Measurements from ENCODE around the gene RBM5. TPM values are rescaled to one million over a fixed set of nuclear protein-coding genes. Genes with fewer than 3 reads are reported as not detected.

RBM5 gene
- total and polyA plus RNA-seq, 2 donors (not counting 1 experiment from before 2014, with no cell fraction given), result 405 to 464 TPM

- Histone ChIP-seq H3K4me1 (ENCODE audit: control insufficient read depth in 2 of 2, insufficient read depth in 2 of 2, low read length in 2 of 2) (no peaks in the 10 kb centered on the region), H3K4me2 (replicated peaks; ENCODE audit: low read depth, low read length, poor library complexity, severe bottlenecking) (no peak overlapping the region), H3K9me3 (ENCODE audit: control extremely low read depth in 1 of 3, control insufficient read depth in 2 of 3, insufficient read depth in 1 of 3, low read length in 2 of 3) (no peaks in the 10 kb centered on the region), H3K9ac (ENCODE audit: low read length) (no peak overlapping the region), H3K27me3 (replicated peaks in 1 of 4; ENCODE audit: control extremely low read depth in 1 of 4, control insufficient read depth in 3 of 4, insufficient read depth in 4 of 4, low read length in 3 of 4) (peaks cover 0 to 15% (median 0%) of the 10 kb centered on the region in 4 experiments), H3K27ac (ENCODE audit: low read length in 2 of 2) (no peak overlapping the region), H2AFZ (ENCODE audit: insufficient read depth, low read depth, low read length, poor library complexity, severe bottlenecking) (no peak overlapping the region), H3K36me3 (replicated peaks in 1 of 2; ENCODE audit: control extremely low read depth in 1 of 2, control insufficient read depth in 1 of 2, extremely low read depth in 1 of 2, insufficient read depth in 2 of 2, low read length in 1 of 2) (no peaks in the 10 kb centered on the region), H3K79me2 (ENCODE audit: control insufficient read depth, insufficient read depth, low read length) (no peaks in the 10 kb centered on the region), H4K20me1 (ENCODE audit: control insufficient read depth, insufficient read depth, low read length, poor library complexity, severe bottlenecking) (no peaks in the 10 kb centered on the region), H3K4me3 (ENCODE audit: control extremely low read depth in 1 of 5, extremely low read depth in 1 of 5, insufficient read depth in 1 of 5, low read depth in 2 of 5, low read length in 4 of 5) (no peak overlapping the region)
- no peak overlapping the region for H3K27ac Mint-ChIP-seq
- WGBS (ENCODE audit: insufficient coverage), result 14% methylated on average over 1 of the region's 2 CpGs
- ATAC-seq (ENCODE audit: low read depth) (no peak), DNase-seq (no peak)
- ChIA-PET POLR2A (no interaction called here), CTCF (interaction anchor here (4.4 kb wide), 1 partner anchor 14 kb away, joined by 18 read pairs; no protein-coding TSS in a partner anchor)
- peaks cover 4% of the 10 kb centered on the region for H3K27me3 Mint-ChIP-seq
- H3K4me1 Mint-ChIP-seq, result no peaks in the 10 kb centered on the region
- TF ChIP-seq EZH2 (IDR thresholded peaks at IDR 0.05; ENCODE audit: borderline replicate concordance, insufficient read depth, low read depth, low read length, poor library complexity, severe bottlenecking) (no peak), CTCF (IDR thresholded peaks at IDR 0.05) (no peak)
- no peaks in the 10 kb centered on the region for H3K9me3 Mint-ChIP-seq (ENCODE audit: insufficient read depth)
- intact Hi-C loops (cut with micrococcal nuclease), result no loop called here
- H3K4me3 Mint-ChIP-seq, result no peak overlapping the region
These were observed 45.6 kb downstream of the RBM5 start for GRCh38 chr3:50134367-50134766.

- intact Hi-C loops (cut with micrococcal nuclease), result no loop called here
- H3K36me3 ChIP-seq (replicated peaks in 1 of 2; ENCODE audit: control extremely low read depth in 1 of 2, control insufficient read depth in 1 of 2, extremely low read depth in 1 of 2, insufficient read depth in 2 of 2, low read length in 1 of 2), result no peaks in the 10 kb centered on the region
- TF ChIP-seq EZH2 (IDR thresholded peaks at IDR 0.05; ENCODE audit: borderline replicate concordance, insufficient read depth, low read depth, low read length, poor library complexity, severe bottlenecking), result no peak
- no peak overlapping the region for H3K9ac ChIP-seq (ENCODE audit: low read length)
- H3K27ac Mint-ChIP-seq, result no peak overlapping the region
- H2AFZ ChIP-seq (ENCODE audit: insufficient read depth, low read depth, low read length, poor library complexity, severe bottlenecking), result no peak overlapping the region
- no peak overlapping the region for H3K27ac ChIP-seq (ENCODE audit: low read length in 2 of 2)
- H3K79me2 ChIP-seq (ENCODE audit: control insufficient read depth, insufficient read depth, low read length), result no peaks in the 10 kb centered on the region
- no peak overlapping the region for H3K4me3 ChIP-seq (ENCODE audit: control extremely low read depth in 1 of 5, extremely low read depth in 1 of 5, insufficient read depth in 1 of 5, low read depth in 2 of 5, low read length in 4 of 5)
- no peaks in the 10 kb centered on the region for H3K4me1 Mint-ChIP-seq
- H3K4me3 Mint-ChIP-seq, result no peak overlapping the region
- no peaks in the 10 kb centered on the region for H3K9me3 ChIP-seq (ENCODE audit: control extremely low read depth in 1 of 3, control insufficient read depth in 2 of 3, insufficient read depth in 1 of 3, low read length in 2 of 3)
- 88% methylated on average over 4 of the region's 5 CpGs for WGBS (ENCODE audit: insufficient coverage)
- no peaks in the 10 kb centered on the region for H4K20me1 ChIP-seq (ENCODE audit: control insufficient read depth, insufficient read depth, low read length, poor library complexity, severe bottlenecking)
- H3K4me2 ChIP-seq (replicated peaks; ENCODE audit: low read depth, low read length, poor library complexity, severe bottlenecking), result no peak overlapping the region
- H3K27me3 Mint-ChIP-seq, result peaks cover 4% of the 10 kb centered on the region
- H3K9me3 Mint-ChIP-seq (ENCODE audit: insufficient read depth), result no peaks in the 10 kb centered on the region
- H3K4me1 ChIP-seq (ENCODE audit: control insufficient read depth in 2 of 2, insufficient read depth in 2 of 2, low read length in 2 of 2), result no peaks in the 10 kb centered on the region
- peaks cover 0 to 15% (median 0%) of the 10 kb centered on the region in 4 experiments for H3K27me3 ChIP-seq (replicated peaks in 1 of 4; ENCODE audit: control extremely low read depth in 1 of 4, control insufficient read depth in 3 of 4, insufficient read depth in 4 of 4, low read length in 3 of 4)
- ChIA-PET POLR2A (no interaction called here), CTCF (interaction anchor here (4.4 kb wide), 1 partner anchor 16 kb away, joined by 18 read pairs; no protein-coding TSS in a partner anchor)
- ATAC-seq (ENCODE audit: low read depth), result no peak
- DNase-seq, result no peak
These were observed 47.2 kb downstream of the RBM5 start for GRCh38 chr3:50135964-50136363.

Measured in B cell (primary cell).